ENCODE results near the gene CPS1.

The CPS1 gene

GRCh38 chr2:210681491-210681890 is 125.1 kb downstream of the CPS1 start:
- no peak for DNase-seq (ENCODE audit: low spot score)

DNA sequence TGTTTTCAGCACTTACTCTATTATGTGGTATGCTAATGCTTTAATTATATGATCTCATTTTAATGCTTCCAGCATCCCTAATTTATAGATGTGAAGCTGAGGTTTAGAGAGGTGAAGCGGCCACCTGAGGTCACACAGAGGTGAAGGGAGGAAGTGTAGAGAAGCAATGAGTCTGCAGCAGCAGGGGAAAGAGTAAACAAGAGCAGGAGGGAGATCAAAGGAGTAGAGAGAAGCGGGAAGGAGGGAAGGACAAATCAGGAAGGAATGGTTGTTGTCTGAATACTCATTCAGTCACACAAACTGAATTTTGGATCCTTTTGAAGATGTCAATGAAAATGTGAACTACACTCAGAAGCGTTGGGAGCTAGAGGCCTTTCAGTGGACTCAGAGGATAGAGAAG is 130.0 kb downstream of the CPS1 start:
- no peak for DNase-seq (ENCODE audit: low spot score)

- DNase-seq (ENCODE audit: low spot score), result no peak
Observed at GRCh38 chr2:210687786-210688470, 131.5 kb downstream of the CPS1 start.

GRCh38 chr2:210707900-210708299 is 151.5 kb downstream of the CPS1 start:
- no peak for DNase-seq (ENCODE audit: low spot score)

- DNase-seq (ENCODE audit: low spot score), result no peak
Observed at GRCh38 chr2:210713122-210713521, 156.7 kb downstream of the CPS1 start.

DNA sequence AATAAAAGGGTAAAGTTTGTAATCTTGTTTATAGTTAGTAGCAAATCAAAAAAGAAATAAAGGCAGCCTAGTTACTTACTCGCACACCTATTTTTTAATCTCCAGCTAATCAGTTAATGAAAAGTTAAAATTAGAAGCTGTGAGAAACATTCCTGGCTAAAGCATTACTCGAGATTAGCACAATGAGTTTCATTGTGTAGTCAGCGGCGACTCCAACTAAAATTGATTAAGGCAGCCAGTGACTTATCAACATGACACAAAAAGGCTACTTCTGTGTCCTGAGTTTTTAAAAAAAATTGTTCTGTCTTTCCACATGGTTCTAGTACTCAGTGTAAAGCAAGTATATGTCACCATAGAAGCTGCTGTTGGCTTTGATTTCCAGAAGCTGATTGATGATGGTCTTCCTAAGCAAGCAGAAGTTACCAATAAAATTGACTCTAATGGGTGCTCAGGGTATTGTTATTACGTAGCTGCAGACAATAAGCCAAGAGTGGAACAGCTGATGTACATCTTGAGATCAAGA is 159.2 kb downstream of the CPS1 start:
- DNase-seq (ENCODE audit: low spot score), result no peak

- no peak for DNase-seq (ENCODE audit: low spot score)
Observed at GRCh38 chr2:210718503-210718902, 162.1 kb downstream of the CPS1 start.

- no peak for DNase-seq (ENCODE audit: low spot score)
Observed at GRCh38 chr2:210722092-210722491, 165.7 kb downstream of the CPS1 start.

- no peak for DNase-seq (ENCODE audit: low spot score)
Observed at GRCh38 chr2:210727549-210727948, 171.2 kb downstream of the CPS1 start.
